LNCAP (cell line): ENCODE results near the gene KRTAP10-9.

Experiments used
- CTCF ChIP-seq: fragments of 450-650 bp; IDR thresholded peaks from 2 replicates; pipeline ENCODE4 v1.5.1; 2017; ENCODE audit warnings: mild to moderate bottlenecking

KRTAP10-9 gene

GRCh38 chr21:44657635-44658540, 31.0 kb downstream of the KRTAP10-9 start, which contains the start of gene KRTAP12-3:
Gene KRTAP12-3, plus strand, starts transcription at chr21:44657932. Its CDS starts 48 bp downstream, at chr21:44657980.
- no peak for TF ChIP-seq CTCF

GRCh38 chr21:44658541-44658910, 31.6 kb downstream of the KRTAP10-9 start:
- TF ChIP-seq CTCF = no peak

- no peak for TF ChIP-seq CTCF
These were observed 32.2 kb downstream of the KRTAP10-9 start for GRCh38 chr21:44658913-44659595.

- TF ChIP-seq CTCF = no peak
These were observed 37.8 kb downstream of the KRTAP10-9 start for GRCh38 chr21:44664691-44665090.

- no peak for TF ChIP-seq CTCF
These were observed 39.8 kb downstream of the KRTAP10-9 start, which contains the start of gene KRTAP12-2 for GRCh38 chr21:44666401-44667320. Gene KRTAP12-2, minus strand, starts transcription at chr21:44666927. Its CDS starts 41 bp downstream, at chr21:44666886.

- TF ChIP-seq CTCF = no peak
These were observed 40.7 kb downstream of the KRTAP10-9 start for GRCh38 chr21:44667612-44668011.
